Stimulated activated naive B cell treated with anti-CD40 and anti-IgM and Interleukin-4, amounts not matched to agents 10 μg/mL and 1 μg/mL and 100 μg/mL, for 72 hours (primary cell): ENCODE data around the gene RABGGTA.
"Not testable (repeated sequence)": the region's sequence is repeated elsewhere in the genome, so short reads cannot be mapped to it uniquely, and the experiment has no call there.

ENCODE experiments used
- ATAC-seq, 2 donors: fragments of 150-1000 bp; cut with Tn5 transposase; replicated peaks; 2 replicates each; pipeline ENCODE4 v1.10.0; 2021; ENCODE audit warnings: moderate library complexity in 1 of 2
- DNase-seq: peaks from one replicate; pipeline ENCODE4 v3.0.0; 2021
- H3K27ac Mint-ChIP-seq: one replicate; pipeline ENCODE4 v1.8.0; 2022; ENCODE audit warnings: mild to moderate bottlenecking, mixed read lengths
- H3K27me3 Mint-ChIP-seq, 2 donors: one replicate each; pipeline ENCODE4 v1.8.0; 2022; ENCODE audit warnings: mixed read lengths in 2 of 2
- H3K36me3 Mint-ChIP-seq, 2 donors: one replicate each; pipeline ENCODE4 v1.8.0; 2022; ENCODE audit warnings: mixed read lengths in 2 of 2, mild to moderate bottlenecking in 1 of 2
- H3K4me1 Mint-ChIP-seq, 2 donors: one replicate each; pipeline ENCODE4 v1.8.0; 2022; ENCODE audit warnings: mixed read lengths in 2 of 2, mild to moderate bottlenecking in 1 of 2
- H3K4me3 Mint-ChIP-seq, 2 donors: one replicate each; pipeline ENCODE4 v1.8.0; 2022; ENCODE audit warnings: mild to moderate bottlenecking in 2 of 2, mixed read lengths in 2 of 2, moderate library complexity in 1 of 2
- H3K9me3 Mint-ChIP-seq, 2 donors: one replicate each; pipeline ENCODE4 v1.8.0; 2022; ENCODE audit warnings: mixed read lengths in 2 of 2, mild to moderate bottlenecking in 1 of 2

Gene RABGGTA

GRCh38 chr14:24226473-24226872 lies 44.9 kb downstream of the RABGGTA start:
- peaks cover 7 to 24% of the 10 kb centered on the region in 2 donors for H3K4me1 Mint-ChIP-seq

DNA sequence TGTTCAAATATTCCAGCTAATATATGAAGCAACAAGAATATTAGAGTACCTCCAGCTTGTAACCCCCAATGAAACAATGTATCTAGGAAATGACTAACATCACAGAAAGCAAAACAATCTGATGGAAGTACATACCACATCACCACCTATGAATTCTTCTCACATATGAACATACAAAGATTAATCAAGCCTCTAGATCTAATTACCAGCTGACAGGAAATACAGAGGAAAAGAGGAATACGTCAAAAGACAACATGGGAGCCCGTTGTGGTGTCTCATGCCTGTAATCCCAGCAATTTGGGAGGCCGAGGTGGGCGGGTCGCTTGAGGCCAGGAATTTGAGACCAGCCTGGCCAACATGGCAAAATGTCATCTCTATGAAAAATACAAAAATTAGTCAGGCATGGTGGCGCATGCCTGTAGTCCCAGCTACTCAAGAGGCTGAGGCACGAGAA lies 46.8 kb downstream of the RABGGTA start:
- H3K9me3 Mint-ChIP-seq: no peaks in the 10 kb centered on the region
- H3K36me3 Mint-ChIP-seq: peaks cover 11 to 19% of the 10 kb centered on the region in 2 donors
- no peak overlapping the region for H3K27ac Mint-ChIP-seq
- ATAC-seq (no peak), DNase-seq (no peak)
- peaks cover 7 to 24% of the 10 kb centered on the region in 2 donors for H3K4me1 Mint-ChIP-seq
- no peak overlapping the region for H3K4me3 Mint-ChIP-seq
- H3K27me3 Mint-ChIP-seq: no peaks in the 10 kb centered on the region

More at GRCh38 chr14:24226473-24226872, 44.9 kb downstream of the RABGGTA start:
- ATAC-seq: no peak
- peaks cover 11 to 18% of the 10 kb centered on the region in 2 donors for H3K36me3 Mint-ChIP-seq
- H3K9me3 Mint-ChIP-seq: no peaks in the 10 kb centered on the region
- no peaks in the 10 kb centered on the region for H3K27me3 Mint-ChIP-seq
- no peak overlapping the region for H3K4me3 Mint-ChIP-seq
- no peak for DNase-seq
- H3K27ac Mint-ChIP-seq: no peak overlapping the region

DNA sequence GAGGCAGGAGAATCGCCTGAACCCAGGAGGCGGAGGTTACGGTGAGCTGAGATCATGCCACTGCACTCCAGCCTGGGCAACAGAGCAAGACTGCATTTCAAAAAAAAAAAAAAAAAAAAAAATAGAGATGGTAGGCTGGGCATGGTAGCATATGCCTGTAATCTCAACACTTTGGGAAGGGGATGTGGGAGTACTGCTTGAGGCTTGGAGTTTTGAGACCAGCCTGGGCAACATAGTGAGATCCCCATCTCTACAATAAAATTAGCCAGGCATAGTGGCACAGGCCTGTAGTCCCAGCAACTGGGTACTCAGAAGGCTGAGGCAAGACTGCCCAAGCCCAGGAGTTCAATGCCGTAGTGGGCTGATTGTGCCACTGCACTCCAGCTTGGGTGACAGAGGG lies 48.4 kb downstream of the RABGGTA start:
- not testable (repeated sequence) for H3K4me3 Mint-ChIP-seq, H3K27ac Mint-ChIP-seq, ATAC-seq, H3K9me3 Mint-ChIP-seq, H3K27me3 Mint-ChIP-seq, DNase-seq
- peaks cover 12 to 25% of the 10 kb centered on the region in 2 donors for H3K36me3 Mint-ChIP-seq
- H3K4me1 Mint-ChIP-seq: peaks cover 12 to 18% of the 10 kb centered on the region in 2 donors

GRCh38 chr14:24219521-24219920 lies 51.9 kb downstream of the RABGGTA start:
- H3K27ac Mint-ChIP-seq: no peak overlapping the region
- H3K4me3 Mint-ChIP-seq: no peak overlapping the region
- ATAC-seq (no peak), DNase-seq (no peak)
- no peaks in the 10 kb centered on the region for H3K27me3 Mint-ChIP-seq
- H3K36me3 Mint-ChIP-seq: peaks cover 10 to 16% of the 10 kb centered on the region in 2 donors
- H3K4me1 Mint-ChIP-seq: peaks cover 18 to 24% of the 10 kb centered on the region in 2 donors
- H3K9me3 Mint-ChIP-seq: no peaks in the 10 kb centered on the region

- Mint-ChIP-seq H3K4me1 (peaks cover 20 to 27% of the 10 kb centered on the region in 2 donors), H3K9me3 (no peaks in the 10 kb centered on the region)
Observed at GRCh38 chr14:24219080-24219479, 52.3 kb downstream of the RABGGTA start.

GRCh38 chr14:24216876-24217275 lies 54.5 kb downstream of the RABGGTA start:
- not testable (repeated sequence) for H3K9me3 Mint-ChIP-seq, ATAC-seq, H3K27me3 Mint-ChIP-seq, H3K27ac Mint-ChIP-seq, H3K4me3 Mint-ChIP-seq, DNase-seq
- peaks cover 20 to 29% of the 10 kb centered on the region in 2 donors for H3K36me3 Mint-ChIP-seq
- H3K4me1 Mint-ChIP-seq: peaks cover 27 to 48% of the 10 kb centered on the region in 2 donors

More at GRCh38 chr14:24219080-24219479, 52.3 kb downstream of the RABGGTA start:
- DNase-seq (no peak), ATAC-seq (no peak)
- Mint-ChIP-seq H3K27ac (no peak overlapping the region), H3K36me3 (peaks cover 11 to 19% of the 10 kb centered on the region in 2 donors), H3K4me3 (no peak overlapping the region), H3K27me3 (no peaks in the 10 kb centered on the region)

DNA sequence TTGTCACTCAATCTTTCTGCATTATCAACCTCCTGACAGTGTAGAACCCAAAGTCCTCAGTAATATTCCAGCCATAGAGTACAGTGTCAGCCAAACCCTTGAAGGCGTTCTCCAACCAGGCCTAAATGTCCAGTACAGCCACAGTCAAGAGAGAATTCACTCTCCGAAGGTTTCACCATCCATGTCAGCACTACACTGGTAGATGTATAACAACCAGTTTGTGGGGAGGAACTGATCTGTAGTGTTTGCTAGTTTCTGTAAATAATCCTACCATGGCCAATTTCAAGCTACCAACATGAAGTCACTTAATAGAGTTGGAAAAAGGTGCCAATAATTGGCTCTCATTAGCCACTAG lies 55.1 kb downstream of the RABGGTA start:
- H3K27ac Mint-ChIP-seq: peak overlapping the region; percentile 98
- no peaks in the 10 kb centered on the region for H3K27me3 Mint-ChIP-seq
- ATAC-seq (no peak), DNase-seq (no peak)
- peak overlapping the region; percentile 92 to 95 for H3K4me3 Mint-ChIP-seq
- H3K4me1 Mint-ChIP-seq: peaks cover 31 to 54% of the 10 kb centered on the region in 2 donors
- no peaks in the 10 kb centered on the region for H3K9me3 Mint-ChIP-seq
- H3K36me3 Mint-ChIP-seq: peaks cover 23 to 34% of the 10 kb centered on the region in 2 donors
